ENCODE data around the gene SYNM.
A peak's percentile ranks its signal among the peaks of the same experiment; 100 is the strongest.
"Not testable (repeated sequence)": the region's sequence is repeated elsewhere in the genome, so short reads cannot be mapped to it uniquely, and the experiment has no call there.

Gene SYNM

DNA sequence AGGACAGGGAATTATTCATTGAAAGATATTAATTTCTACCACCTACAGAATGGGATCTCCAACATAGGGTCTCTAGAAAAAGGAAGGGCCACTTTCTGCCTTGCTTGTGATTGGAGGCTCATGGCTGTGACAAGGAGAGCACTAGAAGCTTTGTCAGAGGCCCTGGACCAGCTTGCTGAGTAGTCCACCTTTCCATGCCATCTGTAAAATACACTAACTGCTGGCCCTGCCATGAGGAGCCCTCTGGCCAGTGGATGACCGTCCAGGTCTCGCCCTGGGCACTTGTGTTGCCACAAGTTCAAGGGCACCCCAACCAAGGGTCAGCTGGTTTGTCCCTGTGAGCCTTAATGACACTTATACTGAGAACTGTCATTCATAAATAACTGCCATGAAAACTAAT is 1.6 kb upstream of the SYNM start:
- DNase-seq (ENCODE audit: low spot score), result no peak
- no peak for FAIRE-seq

- no peak for DNase-seq (ENCODE audit: low spot score)
- FAIRE-seq, result no peak
These were observed 848 bp downstream of the SYNM start for GRCh38 chr15:99105514-99106341.

DNA sequence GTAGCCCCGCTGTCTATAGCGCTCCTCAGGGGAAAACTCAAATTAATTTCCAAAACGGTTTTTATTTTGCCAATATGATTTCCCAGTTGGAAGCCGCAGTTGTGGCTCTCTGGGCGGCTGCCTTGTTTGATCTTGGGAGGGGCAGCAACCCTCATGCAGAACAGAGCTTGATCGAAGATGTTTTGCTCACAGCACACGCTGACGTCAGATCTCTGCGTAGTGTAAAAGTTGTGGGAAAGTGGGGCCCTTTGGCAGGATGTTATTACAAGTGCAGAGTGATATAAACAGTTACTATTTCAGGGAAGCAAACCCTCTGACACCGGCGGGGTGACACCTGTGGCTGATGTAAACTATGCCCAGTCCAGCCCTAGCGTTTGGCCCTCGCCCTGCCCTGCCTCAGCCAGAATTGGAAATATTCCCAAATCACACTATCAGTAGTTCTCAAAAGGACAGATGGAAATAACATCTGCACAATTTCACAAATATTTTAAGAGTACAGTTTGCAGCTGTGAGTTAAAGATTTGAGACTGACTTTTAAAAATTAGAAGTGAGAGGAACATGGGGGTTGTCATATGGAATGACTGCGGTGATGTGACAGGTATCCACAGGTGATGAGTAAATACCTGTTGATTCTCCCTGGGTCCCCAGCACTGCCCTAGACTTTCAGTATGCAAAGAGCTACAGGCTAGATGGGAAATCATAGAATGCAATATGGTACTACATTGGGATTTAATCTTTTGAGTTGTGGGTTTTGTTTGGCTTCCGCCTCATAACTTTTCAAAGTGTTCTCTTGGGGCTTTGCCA is 1.7 kb downstream of the SYNM start:
- FAIRE-seq (no peak), DNase-seq (ENCODE audit: low spot score) (no peak)

- DNase-seq (ENCODE audit: low spot score) (no peak), FAIRE-seq (no peak)
These were observed 4.1 kb downstream of the SYNM start for GRCh38 chr15:99108993-99109392.

DNA sequence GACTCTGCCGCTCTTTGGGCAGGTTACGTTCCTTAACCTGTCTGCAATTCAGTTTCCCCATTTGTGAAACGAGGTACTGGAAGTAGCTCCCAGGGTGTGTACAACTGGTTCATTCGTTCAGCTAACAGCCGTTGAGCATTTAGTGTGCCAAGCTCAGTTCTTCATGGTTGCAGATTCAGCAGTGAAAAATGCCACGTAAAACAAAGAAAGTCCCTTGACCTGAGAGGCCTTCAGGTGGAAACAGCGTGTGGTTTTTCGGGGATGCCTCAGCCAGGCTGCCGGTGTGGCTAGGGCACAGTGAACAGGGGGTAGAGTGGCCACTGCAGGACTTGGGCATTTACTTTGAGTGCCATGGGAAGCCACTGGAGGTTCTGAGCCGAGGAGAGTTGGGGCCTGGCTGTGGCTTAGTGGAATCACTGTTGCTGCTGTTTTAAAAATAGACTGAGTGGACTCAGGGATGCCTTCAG is 4.7 kb downstream of the SYNM start:
- no peak for DNase-seq (ENCODE audit: low spot score)
- FAIRE-seq, result no peak

DNA sequence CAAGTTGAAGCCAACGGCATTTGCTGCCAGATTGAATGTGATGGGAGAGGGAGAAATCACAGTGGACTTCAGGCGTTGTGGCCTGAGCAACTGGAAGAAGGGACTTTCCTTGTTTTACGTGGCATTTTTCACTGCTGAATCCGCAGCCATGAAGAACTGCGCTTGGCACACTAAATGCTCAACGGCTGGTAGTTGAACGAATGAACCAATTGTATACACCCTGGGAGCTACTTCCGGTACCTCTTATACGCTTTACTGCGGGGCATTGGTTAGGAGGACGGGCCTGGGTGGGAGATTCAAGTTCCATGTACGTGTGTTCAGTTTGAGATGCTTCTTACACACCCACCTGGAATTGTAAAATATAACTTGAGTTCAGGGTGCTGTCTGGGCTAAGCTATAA is 5.2 kb downstream of the SYNM start:
- no peak for FAIRE-seq
- DNase-seq (ENCODE audit: low spot score), result no peak

DNA sequence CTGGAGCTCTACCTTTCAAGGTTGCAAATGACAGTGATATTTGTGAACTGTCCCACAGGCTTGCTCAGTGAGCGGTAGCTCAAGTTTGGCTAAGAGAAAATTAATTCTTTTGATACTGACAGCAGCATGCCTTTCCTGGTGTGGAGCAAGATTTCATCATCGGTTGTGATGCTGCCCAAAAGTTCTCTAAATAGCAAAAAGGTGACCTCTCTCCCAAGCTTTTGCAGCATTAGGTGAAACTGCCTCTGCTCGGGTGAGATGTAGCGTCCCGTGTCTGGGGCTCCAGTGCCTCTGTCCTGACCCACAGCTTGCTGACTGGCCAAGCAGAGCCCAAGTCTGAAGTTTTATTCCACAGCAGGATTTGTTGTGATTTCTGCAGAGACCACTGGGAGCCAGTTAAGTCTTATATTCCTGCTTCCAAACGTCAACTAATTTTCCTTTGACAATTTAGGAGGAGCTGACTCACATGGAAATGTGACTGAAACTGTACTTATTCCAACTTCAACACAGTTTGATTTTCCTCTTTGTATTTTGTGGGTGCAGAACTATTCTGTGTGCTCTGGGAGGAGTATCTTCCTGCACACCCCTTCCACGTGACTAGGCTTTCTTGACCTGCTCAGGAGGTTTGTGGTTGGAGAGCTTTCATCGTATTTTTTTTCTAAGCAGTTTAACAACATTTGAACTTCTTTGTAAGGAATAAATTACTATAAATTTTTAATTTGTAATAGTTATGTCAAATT is 5.9 kb downstream of the SYNM start:
- no peak for FAIRE-seq
- no peak for DNase-seq (ENCODE audit: low spot score)

- not testable (repeated sequence) for DNase-seq (ENCODE audit: low spot score); FAIRE-seq
These were observed 6.8 kb downstream of the SYNM start for GRCh38 chr15:99111641-99112040.

GRCh38 chr15:99113547-99114271 is 8.8 kb downstream of the SYNM start:
- FAIRE-seq, result no peak
- DNase-seq (ENCODE audit: low spot score), result no peak

- no peak for DNase-seq (ENCODE audit: low spot score)
- no peak for FAIRE-seq
These were observed 9.8 kb downstream of the SYNM start for GRCh38 chr15:99114511-99115299.

GRCh38 chr15:99115300-99116215 is 10.7 kb downstream of the SYNM start:
- DNase-seq (ENCODE audit: low spot score) (no peak), FAIRE-seq (no peak)

- FAIRE-seq, result no peak
- no peak for DNase-seq (ENCODE audit: low spot score)
These were observed 12.2 kb downstream of the SYNM start for GRCh38 chr15:99117111-99117510.

- no peak for FAIRE-seq
- DNase-seq (ENCODE audit: low spot score), result no peak
These were observed 12.8 kb downstream of the SYNM start for GRCh38 chr15:99117563-99118257.

DNA sequence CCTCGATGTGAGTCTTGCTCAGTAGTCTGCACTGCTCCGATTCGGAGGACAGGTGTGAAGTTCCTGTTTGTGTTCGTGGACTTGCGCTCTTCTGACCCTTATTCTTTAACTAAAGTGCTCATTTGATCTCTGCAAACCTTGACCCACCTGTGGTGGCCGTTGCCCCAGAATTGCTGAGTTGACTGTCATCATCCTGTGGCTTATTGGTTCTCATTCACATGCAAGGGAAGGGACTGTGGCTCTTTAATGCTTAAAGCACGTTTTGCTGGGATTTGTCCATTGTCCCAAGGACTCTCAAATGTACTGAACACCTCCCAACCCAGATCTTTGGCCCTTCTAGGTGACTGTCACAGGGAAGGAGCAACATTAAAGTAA is 13.4 kb downstream of the SYNM start:
- FAIRE-seq, result no peak
- no peak for DNase-seq (ENCODE audit: low spot score)

- FAIRE-seq (no peak), DNase-seq (ENCODE audit: low spot score) (no peak)
These were observed 14.1 kb downstream of the SYNM start for GRCh38 chr15:99118801-99119546.

DNA sequence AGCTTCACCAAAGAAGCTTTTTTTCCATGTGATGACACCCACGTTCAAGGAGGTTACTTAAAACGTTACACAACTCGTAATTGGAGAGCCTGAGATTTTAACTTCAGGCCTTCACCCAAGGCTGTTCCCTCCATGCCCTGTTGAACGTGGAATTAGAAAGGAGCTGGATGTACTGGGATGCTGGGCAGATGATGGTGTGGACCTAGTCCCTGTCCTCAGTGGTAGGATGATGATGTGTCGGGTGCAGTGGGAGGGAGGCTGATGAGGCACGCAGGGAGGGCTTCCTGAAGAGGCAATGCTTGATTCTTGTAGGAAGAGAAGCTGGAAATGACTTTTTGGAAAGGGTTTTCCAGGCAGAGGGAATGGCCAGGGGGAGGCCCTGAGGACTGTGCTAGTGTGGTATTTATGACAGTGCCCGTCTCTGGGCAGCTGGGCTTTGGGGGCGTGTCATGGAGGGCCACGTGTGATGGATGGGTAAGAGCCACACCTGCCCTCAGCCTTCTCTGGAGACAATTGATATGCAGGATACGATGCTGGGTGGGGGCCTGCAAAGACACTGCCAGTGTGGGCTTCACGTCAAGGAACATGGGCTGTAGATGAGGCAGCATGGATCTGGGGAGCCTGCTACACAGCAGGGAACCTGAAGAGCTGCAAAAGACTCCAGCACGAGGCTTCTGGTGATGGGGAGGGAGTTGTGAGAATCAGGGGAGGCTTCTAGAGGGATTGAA is 15.3 kb downstream of the SYNM start:
- FAIRE-seq, result peak; percentile 23

GRCh38 chr15:99121207-99121606 is 16.3 kb downstream of the SYNM start:
- no peak for DNase-seq (ENCODE audit: low spot score)
- no peak for FAIRE-seq

More for the DNA sequence above, 15.3 kb downstream of the SYNM start:
- no peak for DNase-seq (ENCODE audit: low spot score)

Data from urothelium cell line (cell line).